ENCODE data around the gene FBF1. TPM values are rescaled to one million over a fixed set of nuclear protein-coding genes. Genes with fewer than 3 reads are reported as not detected.

Gene FBF1
- total RNA-seq, 1 experiment from 2014 or later: 22.8 TPM

- H3K9ac ChIP-seq (ENCODE audit: low read length): no peak overlapping the region
- ATAC-seq (no peak), DNase-seq (ENCODE audit: low read depth, low spot score) (no peak)
- intact Hi-C loops (cut with micrococcal nuclease): no loop called here
- no peak overlapping the region for H3K4me3 ChIP-seq (replicated peaks in 1 of 2; ENCODE audit: low read depth in 1 of 2, low read length in 2 of 2)
- no peak for TF ChIP-seq TCF7L2 (IDR thresholded peaks at IDR 0.05; ENCODE audit: borderline replicate concordance, extremely low read depth, insufficient read depth, insufficient read length)
- no peak for TF ChIP-seq EGR1 (IDR thresholded peaks at IDR 0.05; ENCODE audit: low read depth)
- TF ChIP-seq ATF3 (IDR thresholded peaks at IDR 0.05): no peak
- TF ChIP-seq ELF1 (IDR thresholded peaks at IDR 0.05; ENCODE audit: borderline replicate concordance, low read depth): no peak
- no peak overlapping the region for H3K27ac ChIP-seq (ENCODE audit: low read depth, low read length)
- no peaks in the 10 kb centered on the region for H3K9me2 ChIP-seq (ENCODE audit: insufficient read depth)
- H3K79me2 ChIP-seq (ENCODE audit: insufficient read depth, low read length): no peaks in the 10 kb centered on the region
- H3K36me3 ChIP-seq (ENCODE audit: control insufficient read depth in 1 of 2, insufficient read depth in 2 of 2, low read length in 2 of 2): no peaks in the 10 kb centered on the region
- H3K27me3 ChIP-seq (ENCODE audit: insufficient read depth, low read length): no peaks in the 10 kb centered on the region
- H3K9me3 ChIP-seq (ENCODE audit: control insufficient read depth in 1 of 2, insufficient read depth in 1 of 2, low read depth in 1 of 2, low read length in 2 of 2): no peaks in the 10 kb centered on the region
- no peaks in the 10 kb centered on the region for H4K20me1 ChIP-seq (ENCODE audit: insufficient read depth)
- H3K4me2 ChIP-seq (ENCODE audit: low read length): no peak overlapping the region
- H3K4me1 ChIP-seq (ENCODE audit: control insufficient read depth in 1 of 2, insufficient read depth in 2 of 2, low read length in 2 of 2): peaks cover 0 to 9% of the 10 kb centered on the region in 2 experiments; a peak in 2 of 4 replicates
- POLR2A ChIA-PET: no interaction called here
- CTCF ChIA-PET: no interaction called here
- RAD21 ChIA-PET (ENCODE audit: low non-redundant PET in 1 of 2, low total read pairs in 2 of 2, uncharacterized antibody in 2 of 2, unreplicated experiment in 2 of 2): no interaction called here
- H2AFZ ChIP-seq (ENCODE audit: low read depth, low read length, poor library complexity, severe bottlenecking): no peak overlapping the region
- no TSS peak for BruUV-seq (replicated peaks)
Observed at GRCh38 chr17:75913537-75914210, 27.2 kb downstream of the FBF1 start.

GRCh38 chr17:75910699-75911098 lies 30.1 kb downstream of the FBF1 start:
- BruUV-seq (replicated peaks): no TSS peak
- ATAC-seq (no peak), DNase-seq (ENCODE audit: low read depth, low spot score) (no peak)
- intact Hi-C loops (cut with micrococcal nuclease): no loop called here
- H3K9ac ChIP-seq (ENCODE audit: low read length): no peak overlapping the region
- no peak overlapping the region for H2AFZ ChIP-seq (ENCODE audit: low read depth, low read length, poor library complexity, severe bottlenecking)
- peaks cover 13 to 26% of the 10 kb centered on the region in 2 experiments for H3K4me1 ChIP-seq (ENCODE audit: control insufficient read depth in 1 of 2, insufficient read depth in 2 of 2, low read length in 2 of 2)
- no peaks in the 10 kb centered on the region for H3K9me3 ChIP-seq (ENCODE audit: control insufficient read depth in 1 of 2, insufficient read depth in 1 of 2, low read depth in 1 of 2, low read length in 2 of 2)
- H3K79me2 ChIP-seq (ENCODE audit: insufficient read depth, low read length): no peaks in the 10 kb centered on the region
- H3K9me2 ChIP-seq (ENCODE audit: insufficient read depth): no peaks in the 10 kb centered on the region
- no peaks in the 10 kb centered on the region for H4K20me1 ChIP-seq (ENCODE audit: insufficient read depth)
- POLR2A ChIA-PET: interaction anchor here (1.6 kb wide), 1 partner anchor 68 kb away, joined by 3 read pairs; the partner anchor contains the start of genes ACOX1 and TEN1
- H3K4me3 ChIP-seq (replicated peaks in 1 of 2; ENCODE audit: low read depth in 1 of 2, low read length in 2 of 2): no peak overlapping the region
- RAD21 ChIA-PET (ENCODE audit: low non-redundant PET in 1 of 2, low total read pairs in 2 of 2, uncharacterized antibody in 2 of 2, unreplicated experiment in 2 of 2): no interaction called here
- H3K4me2 ChIP-seq (ENCODE audit: low read length): no peak overlapping the region
- no peak for TF ChIP-seq RAD21 (IDR thresholded peaks at IDR 0.05; ENCODE audit: low read depth)
- TF ChIP-seq EZH2phosphoT487 (IDR thresholded peaks at IDR 0.05; ENCODE audit: borderline replicate concordance): no peak
- no peak for TF ChIP-seq REST (IDR thresholded peaks at IDR 0.05; ENCODE audit: low read depth)
- no peak for TF ChIP-seq ZNF274 (IDR thresholded peaks at IDR 0.05; ENCODE audit: low read depth, low read length)
- no peak for TF ChIP-seq SIN3A (IDR thresholded peaks at IDR 0.05; ENCODE audit: low read depth)
- TF ChIP-seq SP1 (IDR thresholded peaks at IDR 0.05; ENCODE audit: low read depth): no peak
- no peak for TF ChIP-seq CBX3 (IDR thresholded peaks at IDR 0.05; ENCODE audit: low read depth)
- no peak for TF ChIP-seq ELF1 (IDR thresholded peaks at IDR 0.05; ENCODE audit: borderline replicate concordance, low read depth)
- no peak for TF ChIP-seq FOSL1 (IDR thresholded peaks at IDR 0.05; ENCODE audit: low read depth)
- no peak for TF ChIP-seq CEBPB (IDR thresholded peaks at IDR 0.05; ENCODE audit: low read depth)
- no peak for TF ChIP-seq YY1 (IDR thresholded peaks at IDR 0.05; ENCODE audit: extremely low read depth, insufficient replicate concordance, low read depth, low read length)
- no peak for TF ChIP-seq EZH2 (IDR thresholded peaks at IDR 0.05)
- H3K36me3 ChIP-seq (ENCODE audit: control insufficient read depth in 1 of 2, insufficient read depth in 2 of 2, low read length in 2 of 2): no peaks in the 10 kb centered on the region
- no peak overlapping the region for H3K27ac ChIP-seq (ENCODE audit: low read depth, low read length)
- CTCF ChIA-PET: no interaction called here
- H3K27me3 ChIP-seq (ENCODE audit: insufficient read depth, low read length): no peaks in the 10 kb centered on the region

Data from HCT116 (cell line).